Measurements from ENCODE around the gene OPCML. TPM values are rescaled to one million over a fixed set of nuclear protein-coding genes. Genes with fewer than 3 reads are reported as not detected.

OPCML gene
- total RNA-seq, 1 experiment from 2014 or later = not detected

DNA sequence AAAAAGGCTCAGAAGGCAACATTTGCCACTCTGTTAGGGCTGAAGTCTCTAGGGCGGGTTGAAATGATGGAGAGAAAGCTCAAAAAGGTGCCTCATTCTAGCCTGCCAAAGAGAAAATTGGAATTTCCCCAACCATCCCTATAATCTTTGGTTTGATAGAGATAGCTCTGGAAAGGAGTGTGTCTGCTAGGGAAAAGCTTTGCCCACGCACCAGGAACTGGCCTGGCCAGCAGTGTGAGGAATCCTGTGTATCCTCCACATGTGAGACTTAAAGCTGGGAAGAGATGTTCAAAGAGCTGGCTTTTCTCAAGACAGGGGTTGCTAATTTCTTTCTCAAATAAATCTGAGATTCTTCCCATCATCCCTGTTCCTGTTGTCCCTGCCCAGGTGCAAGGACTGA, 193.7 kb downstream of the OPCML start:
- H3K36me3 ChIP-seq (ENCODE audit: low read depth, low read length) = no peaks in the 10 kb centered on the region
- no peak overlapping the region for H3K27ac ChIP-seq (ENCODE audit: low read length)
- no peaks in the 10 kb centered on the region for H3K79me2 ChIP-seq (ENCODE audit: low read length)
- no peak overlapping the region for H3K9ac ChIP-seq (ENCODE audit: low read length)
- no peak for ATAC-seq
- peaks cover 31% of the 10 kb centered on the region for H3K9me3 ChIP-seq (ENCODE audit: low read length)
- DNase-seq = no peak
- TF ChIP-seq EZH2 (IDR thresholded peaks at IDR 0.05; ENCODE audit: low read length, unreplicated experiment) (no peak), EZH2phosphoT487 (IDR thresholded peaks at IDR 0.05; ENCODE audit: borderline replicate concordance, low read length) (no peak)
- TF ChIP-seq, protein P1, sequence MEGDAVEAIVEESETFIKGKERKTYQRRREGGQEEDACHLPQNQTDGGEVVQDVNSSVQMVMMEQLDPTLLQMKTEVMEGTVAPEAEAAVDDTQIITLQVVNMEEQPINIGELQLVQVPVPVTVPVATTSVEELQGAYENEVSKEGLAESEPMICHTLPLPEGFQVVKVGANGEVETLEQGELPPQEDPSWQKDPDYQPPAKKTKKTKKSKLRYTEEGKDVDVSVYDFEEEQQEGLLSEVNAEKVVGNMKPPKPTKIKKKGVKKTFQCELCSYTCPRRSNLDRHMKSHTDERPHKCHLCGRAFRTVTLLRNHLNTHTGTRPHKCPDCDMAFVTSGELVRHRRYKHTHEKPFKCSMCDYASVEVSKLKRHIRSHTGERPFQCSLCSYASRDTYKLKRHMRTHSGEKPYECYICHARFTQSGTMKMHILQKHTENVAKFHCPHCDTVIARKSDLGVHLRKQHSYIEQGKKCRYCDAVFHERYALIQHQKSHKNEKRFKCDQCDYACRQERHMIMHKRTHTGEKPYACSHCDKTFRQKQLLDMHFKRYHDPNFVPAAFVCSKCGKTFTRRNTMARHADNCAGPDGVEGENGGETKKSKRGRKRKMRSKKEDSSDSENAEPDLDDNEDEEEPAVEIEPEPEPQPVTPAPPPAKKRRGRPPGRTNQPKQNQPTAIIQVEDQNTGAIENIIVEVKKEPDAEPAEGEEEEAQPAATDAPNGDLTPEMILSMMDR (conservative IDR thresholded peaks at IDR 0.05; ENCODE audit: low read depth, low read length) = no peak
- no peaks in the 10 kb centered on the region for H3F3A ChIP-seq (ENCODE audit: low read length, unreplicated experiment)
- no peaks in the 10 kb centered on the region for H3K4me1 ChIP-seq (ENCODE audit: insufficient read depth, low read length)
- no peak overlapping the region for H3K4me3 ChIP-seq (ENCODE audit: low read length)
- intact Hi-C loops (cut with micrococcal nuclease) = no loop called here
- BruUV-seq (replicated peaks) = no TSS peak
- H3K9me2 ChIP-seq (replicated peaks; ENCODE audit: low read length) = no peaks in the 10 kb centered on the region
- no peaks in the 10 kb centered on the region for H4K20me1 ChIP-seq (ENCODE audit: low read length)
- no peak overlapping the region for H3K4me2 ChIP-seq (ENCODE audit: low read length)
- no peaks in the 10 kb centered on the region for H3K27me3 ChIP-seq (ENCODE audit: low read length)
- ChIA-PET POLR2A (ENCODE audit: unreplicated experiment) (no interaction called here), CTCF (no interaction called here)
- no peak overlapping the region for H2AFZ ChIP-seq (ENCODE audit: low read length)

DNA sequence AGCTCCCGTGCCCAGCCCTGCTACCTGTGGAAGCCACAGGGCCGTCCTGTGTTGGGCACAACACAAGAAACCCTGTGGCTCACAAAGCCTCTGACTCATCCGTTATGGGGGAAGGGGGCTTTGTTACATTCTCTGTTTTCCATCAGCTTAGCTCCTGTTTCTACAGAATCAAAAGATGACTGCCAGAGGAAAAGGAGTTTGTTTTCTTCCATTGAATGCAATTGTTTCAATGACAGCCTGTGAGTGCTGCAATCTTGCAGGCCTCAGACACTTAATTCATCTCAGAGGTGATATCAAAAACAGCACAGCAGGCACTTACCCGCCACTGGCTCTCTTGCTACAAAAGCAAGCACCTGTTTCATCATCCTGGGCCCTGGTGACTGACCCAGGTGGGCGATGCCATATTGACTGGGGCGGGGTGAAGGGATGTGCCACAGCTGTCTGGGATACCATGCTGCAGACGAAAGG, 194.3 kb downstream of the OPCML start:
- H3K9me2 ChIP-seq (replicated peaks; ENCODE audit: low read length) = no peaks in the 10 kb centered on the region
- CTCF ChIA-PET = no interaction called here
- no peak for TF ChIP-seq EZH2phosphoT487 (IDR thresholded peaks at IDR 0.05; ENCODE audit: borderline replicate concordance, low read length)
- no peak for TF ChIP-seq EZH2 (IDR thresholded peaks at IDR 0.05; ENCODE audit: low read length, unreplicated experiment)
- TF ChIP-seq, protein P1 (conservative IDR thresholded peaks at IDR 0.05; ENCODE audit: low read depth, low read length) = no peak
- H3K4me3 ChIP-seq (ENCODE audit: low read length) = no peak overlapping the region
- H3K27me3 ChIP-seq (ENCODE audit: low read length) = no peaks in the 10 kb centered on the region
- no peak overlapping the region for H3K9ac ChIP-seq (ENCODE audit: low read length)
- H3K9me3 ChIP-seq (ENCODE audit: low read length) = peaks cover 31% of the 10 kb centered on the region
- H3F3A ChIP-seq (ENCODE audit: low read length, unreplicated experiment) = no peaks in the 10 kb centered on the region
- no peaks in the 10 kb centered on the region for H3K79me2 ChIP-seq (ENCODE audit: low read length)
- DNase-seq (no peak), ATAC-seq (no peak)
- H4K20me1 ChIP-seq (ENCODE audit: low read length) = no peaks in the 10 kb centered on the region
- intact Hi-C loops (cut with micrococcal nuclease) = no loop called here
- POLR2A ChIA-PET (ENCODE audit: unreplicated experiment) = no interaction called here
- H2AFZ ChIP-seq (ENCODE audit: low read length) = no peak overlapping the region
- H3K27ac ChIP-seq (ENCODE audit: low read length) = no peak overlapping the region
- BruUV-seq (replicated peaks) = no TSS peak
- H3K4me1 ChIP-seq (ENCODE audit: insufficient read depth, low read length) = no peaks in the 10 kb centered on the region
- H3K36me3 ChIP-seq (ENCODE audit: low read depth, low read length) = no peaks in the 10 kb centered on the region
- no peak overlapping the region for H3K4me2 ChIP-seq (ENCODE audit: low read length)

DNA sequence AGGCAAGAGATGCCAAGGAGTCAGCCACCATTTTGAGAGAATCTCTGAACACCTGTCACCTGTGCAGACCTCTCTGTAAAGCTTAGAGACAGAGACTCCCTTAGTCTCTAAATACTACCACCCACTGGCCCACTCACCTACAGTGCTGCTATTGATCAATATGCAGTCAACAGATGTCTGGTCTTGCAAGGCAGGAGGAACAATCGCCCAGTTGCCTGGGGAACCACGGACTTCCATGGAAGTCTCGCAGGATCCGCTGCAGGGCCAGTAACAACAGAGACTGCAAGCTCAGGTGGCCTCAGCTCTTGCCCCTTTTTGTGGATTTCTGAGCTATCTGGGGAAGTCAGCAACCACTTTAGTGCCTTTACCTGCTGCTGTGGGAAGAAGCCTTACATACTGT, 195.1 kb downstream of the OPCML start:
- no peak for DNase-seq
- Histone ChIP-seq H2AFZ (ENCODE audit: low read length) (no peak overlapping the region), H3K27ac (ENCODE audit: low read length) (no peak overlapping the region), H3K36me3 (ENCODE audit: low read depth, low read length) (no peaks in the 10 kb centered on the region), H3K9ac (ENCODE audit: low read length) (no peak overlapping the region), H3K79me2 (ENCODE audit: low read length) (no peaks in the 10 kb centered on the region), H3K4me3 (ENCODE audit: low read length) (no peak overlapping the region), H3K9me3 (ENCODE audit: low read length) (peaks cover 31% of the 10 kb centered on the region), H3K27me3 (ENCODE audit: low read length) (no peaks in the 10 kb centered on the region), H3K9me2 (replicated peaks; ENCODE audit: low read length) (no peaks in the 10 kb centered on the region), H3K4me2 (ENCODE audit: low read length) (no peak overlapping the region), H3F3A (ENCODE audit: low read length, unreplicated experiment) (no peaks in the 10 kb centered on the region), H4K20me1 (ENCODE audit: low read length) (no peaks in the 10 kb centered on the region), H3K4me1 (ENCODE audit: insufficient read depth, low read length) (no peaks in the 10 kb centered on the region)
- intact Hi-C loops (cut with micrococcal nuclease) = no loop called here
- ChIA-PET POLR2A (ENCODE audit: unreplicated experiment) (no interaction called here), CTCF (no interaction called here)
- no peak for ATAC-seq
- TF ChIP-seq EZH2phosphoT487 (IDR thresholded peaks at IDR 0.05; ENCODE audit: borderline replicate concordance, low read length) (no peak), EZH2 (IDR thresholded peaks at IDR 0.05; ENCODE audit: low read length, unreplicated experiment) (no peak)
- TF ChIP-seq, protein P1 (conservative IDR thresholded peaks at IDR 0.05; ENCODE audit: low read depth, low read length) = no peak
- BruUV-seq (replicated peaks) = no TSS peak

All from PC-3 (cell line).